Stomach (tissue), 4 donors: Measurements from ENCODE around the gene SAT1.

Experiments
- POLR2A ChIP-seq, 4 donors: fragments of 450-650 bp; IDR thresholded peaks; one replicate each; pipeline ENCODE4 v1.6.1; 2016; ENCODE audit warnings: antibody characterized with exemption in 4 of 4, control low read depth in 2 of 4, mild to moderate bottlenecking in 1 of 4, moderate library complexity in 1 of 4
- POLR2AphosphoS5 ChIP-seq, 3 donors: sonication (generic); formaldehyde crosslinking; IDR thresholded peaks; one replicate each; pipeline ENCODE4 v1.6.1; 2016; ENCODE audit warnings: antibody characterized with exemption in 3 of 3
- TF ChIP-seq, protein P1 (sequence below), 7 experiments: fragments of 450-650 bp in 4 of 7; fragments of 200-600 bp in 3 of 7; sonication (generic) in 3 of 7; IDR thresholded peaks; one replicate each; pipeline ENCODE4 v1.5.1; 2016 to 2019; ENCODE audit warnings: antibody characterized with exemption in 7 of 7, control low read depth in 2 of 7, mild to moderate bottlenecking in 1 of 7

- TF ChIP-seq, protein P1, sequence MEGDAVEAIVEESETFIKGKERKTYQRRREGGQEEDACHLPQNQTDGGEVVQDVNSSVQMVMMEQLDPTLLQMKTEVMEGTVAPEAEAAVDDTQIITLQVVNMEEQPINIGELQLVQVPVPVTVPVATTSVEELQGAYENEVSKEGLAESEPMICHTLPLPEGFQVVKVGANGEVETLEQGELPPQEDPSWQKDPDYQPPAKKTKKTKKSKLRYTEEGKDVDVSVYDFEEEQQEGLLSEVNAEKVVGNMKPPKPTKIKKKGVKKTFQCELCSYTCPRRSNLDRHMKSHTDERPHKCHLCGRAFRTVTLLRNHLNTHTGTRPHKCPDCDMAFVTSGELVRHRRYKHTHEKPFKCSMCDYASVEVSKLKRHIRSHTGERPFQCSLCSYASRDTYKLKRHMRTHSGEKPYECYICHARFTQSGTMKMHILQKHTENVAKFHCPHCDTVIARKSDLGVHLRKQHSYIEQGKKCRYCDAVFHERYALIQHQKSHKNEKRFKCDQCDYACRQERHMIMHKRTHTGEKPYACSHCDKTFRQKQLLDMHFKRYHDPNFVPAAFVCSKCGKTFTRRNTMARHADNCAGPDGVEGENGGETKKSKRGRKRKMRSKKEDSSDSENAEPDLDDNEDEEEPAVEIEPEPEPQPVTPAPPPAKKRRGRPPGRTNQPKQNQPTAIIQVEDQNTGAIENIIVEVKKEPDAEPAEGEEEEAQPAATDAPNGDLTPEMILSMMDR (IDR thresholded peaks at IDR 0.05), result no peak
- TF ChIP-seq POLR2A (IDR thresholded peaks at IDR 0.05) (no peak), POLR2AphosphoS5 (IDR thresholded peaks at IDR 0.05) (no peak)
Measured at GRCh38 chrX:23828881-23829280, 45.9 kb downstream of the SAT1 start.
